Stimulated activated CD4-positive, alpha-beta T cell treated with anti-CD3 and anti-CD28 coated beads, Interleukin-15, amount 100 ng/mL, for 48 hours (primary cell): ENCODE measurements around the gene ANKRD1.
"Not testable (repeated sequence)": the region's sequence is repeated elsewhere in the genome, so short reads cannot be mapped to it uniquely, and the experiment has no call there.

Experiments
- DNase-seq, 2 donors: peaks; one replicate each; pipeline ENCODE4 v3.0.0-alpha.2; 2020; ENCODE audit warnings: low read depth in 2 of 2

Gene ANKRD1

DNA sequence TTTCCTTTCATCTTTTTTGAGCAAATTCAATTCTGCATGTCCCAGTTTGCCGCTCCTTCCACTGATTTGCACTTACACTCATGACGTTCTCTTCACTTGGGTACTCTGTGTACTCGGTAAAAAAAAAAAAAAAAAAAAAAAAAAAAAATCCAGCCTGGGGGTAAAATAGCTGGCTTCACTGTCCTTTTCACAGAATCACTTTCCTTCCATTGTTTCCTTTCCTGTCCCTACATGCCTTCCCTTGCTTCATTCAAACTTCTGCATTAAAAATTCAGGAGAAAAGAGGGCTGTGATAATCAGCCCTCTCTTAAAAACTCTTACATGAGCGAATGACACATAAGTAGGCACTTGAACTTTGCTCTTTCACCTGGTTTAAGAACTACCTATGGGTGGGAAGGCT, 8.7 kb downstream of the ANKRD1 start:
- DNase-seq = no peak

DNA sequence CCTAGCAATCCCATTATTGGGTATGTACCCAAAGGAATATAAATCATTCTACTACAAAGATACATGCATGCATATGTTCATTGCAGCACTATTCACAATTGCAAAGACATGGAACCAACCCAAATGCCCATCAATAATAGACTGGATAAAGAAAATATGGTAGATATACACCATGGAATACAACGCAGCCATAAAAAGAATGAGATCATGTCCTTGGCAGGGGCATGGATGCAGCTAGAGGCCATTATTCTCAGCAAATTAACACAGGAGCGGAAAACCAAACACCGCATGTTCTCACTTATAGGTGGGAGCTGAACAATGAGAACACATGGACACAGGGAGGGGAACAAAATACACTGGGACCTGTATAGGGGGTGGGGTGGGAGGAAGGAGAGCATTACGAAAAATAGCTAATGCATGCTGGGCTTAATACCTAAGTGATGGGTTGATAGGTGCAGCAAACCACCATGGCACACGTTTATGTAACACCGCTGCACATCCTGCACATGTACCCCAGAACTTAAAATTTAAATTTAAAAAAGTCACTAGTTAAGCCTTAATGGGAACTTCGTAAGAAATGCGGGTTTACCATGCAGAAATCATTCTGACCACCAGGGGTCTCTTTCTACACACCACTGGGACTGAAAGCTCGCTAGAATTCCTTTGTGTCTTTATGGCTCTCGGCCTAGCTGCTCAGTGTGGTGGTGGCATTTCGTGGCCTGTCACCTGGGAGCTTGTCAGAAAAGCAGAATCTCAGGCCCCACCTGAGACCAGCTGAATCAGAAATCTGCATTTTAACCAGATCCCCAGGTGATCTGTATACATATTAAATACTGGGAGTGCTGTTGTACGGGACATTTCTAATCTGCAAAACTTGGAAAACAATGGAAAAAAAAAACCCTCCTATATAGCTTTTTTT, 9.5 kb downstream of the ANKRD1 start:
- DNase-seq = peak; percentile 15 to 36

DNA sequence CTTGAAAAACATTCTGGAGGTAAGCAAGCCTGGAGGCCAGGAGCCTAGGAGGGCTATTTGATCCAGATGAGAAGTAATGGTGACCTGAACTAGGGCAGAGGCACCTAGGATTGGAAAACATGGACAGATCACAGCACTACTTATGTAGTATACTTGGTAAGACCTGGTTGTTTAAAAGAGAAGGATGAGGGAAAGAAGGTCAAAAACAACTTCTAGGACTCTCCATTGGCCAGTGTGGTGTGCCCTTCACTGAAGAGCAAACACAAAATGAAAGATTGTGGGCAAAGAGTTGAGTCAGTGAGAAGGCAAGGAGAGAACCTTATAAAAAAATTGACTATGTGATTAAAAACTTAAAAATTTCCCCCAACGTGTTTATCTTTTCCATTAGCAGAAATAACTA, 14.3 kb downstream of the ANKRD1 start:
- DNase-seq = no peak

DNA sequence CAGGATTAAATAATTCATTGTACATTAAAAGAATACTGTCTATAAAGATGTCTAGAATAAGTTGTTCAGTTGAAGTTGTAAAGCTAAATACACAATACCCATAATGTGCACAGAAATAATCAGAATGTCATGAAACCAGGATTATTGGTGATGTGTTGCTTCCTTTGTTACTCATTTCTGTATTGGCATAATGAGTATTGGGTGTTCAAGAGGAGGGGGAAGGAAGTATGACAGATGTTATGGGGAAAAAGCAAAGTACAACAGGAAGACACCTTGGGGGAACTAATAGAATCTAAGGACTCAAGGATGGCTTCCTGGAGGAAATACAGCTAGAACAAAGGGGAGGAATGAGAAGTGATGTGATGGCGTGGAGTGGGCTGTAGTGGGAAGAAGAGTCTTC, 15.0 kb downstream of the ANKRD1 start:
- DNase-seq = no peak

DNA sequence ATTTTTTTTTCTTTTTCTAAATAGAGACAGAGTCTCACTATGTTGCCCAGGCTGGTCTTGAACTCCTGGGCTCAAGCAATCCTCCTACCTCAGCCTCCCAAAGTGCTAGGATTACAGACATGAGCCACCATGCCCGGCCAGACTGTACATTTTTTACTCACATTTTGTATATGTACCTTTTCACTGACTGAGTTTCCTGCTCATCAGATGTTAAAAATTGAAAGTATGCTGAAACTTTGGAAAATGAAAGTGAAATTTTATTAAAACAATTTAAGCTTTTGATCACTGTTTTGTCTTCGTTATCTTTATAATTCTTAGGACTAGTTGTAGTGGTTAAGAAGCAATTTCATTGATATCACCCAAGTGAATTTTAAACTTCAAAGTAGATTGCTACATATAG, 24.0 kb downstream of the ANKRD1 start:
- not testable (repeated sequence) for DNase-seq

DNA sequence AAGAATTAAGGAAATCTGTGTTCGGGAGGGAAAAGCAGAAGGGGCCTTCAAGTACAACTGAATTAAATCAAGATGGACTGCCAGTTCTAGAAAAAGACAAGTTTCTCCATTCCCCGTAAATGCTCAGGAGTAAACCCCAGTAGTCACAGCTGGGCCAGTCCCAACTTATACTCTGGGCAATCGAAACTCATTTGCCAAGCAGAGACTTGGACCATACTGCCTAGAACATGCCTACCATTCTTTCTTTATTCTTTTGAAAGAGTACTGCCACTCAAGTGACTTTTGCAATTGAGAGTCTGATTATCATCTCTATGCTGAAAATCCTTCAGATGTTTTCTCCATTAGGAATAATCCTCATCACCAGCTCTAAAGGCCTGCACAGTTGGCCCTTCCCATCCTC, 27.7 kb downstream of the ANKRD1 start:
- DNase-seq = no peak

DNA sequence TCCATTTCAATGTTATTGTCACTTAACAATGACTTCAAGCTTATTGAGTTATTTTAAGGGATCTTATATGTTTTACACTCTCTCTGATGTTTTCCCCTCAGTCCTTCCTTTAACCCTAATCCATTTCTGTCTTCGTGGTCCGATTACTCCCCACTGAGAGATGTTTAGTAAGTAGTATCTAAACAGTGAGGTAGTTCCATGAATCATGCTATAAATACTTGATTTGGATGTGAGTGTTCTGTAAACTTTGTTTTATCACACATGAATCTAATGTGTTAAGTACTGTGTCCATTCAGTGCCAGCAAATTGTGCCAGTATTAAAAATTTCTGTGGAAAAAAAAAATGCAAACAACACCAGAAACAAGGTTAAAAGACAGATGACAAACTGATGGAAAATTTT, 30.5 kb downstream of the ANKRD1 start:
- DNase-seq = no peak

DNA sequence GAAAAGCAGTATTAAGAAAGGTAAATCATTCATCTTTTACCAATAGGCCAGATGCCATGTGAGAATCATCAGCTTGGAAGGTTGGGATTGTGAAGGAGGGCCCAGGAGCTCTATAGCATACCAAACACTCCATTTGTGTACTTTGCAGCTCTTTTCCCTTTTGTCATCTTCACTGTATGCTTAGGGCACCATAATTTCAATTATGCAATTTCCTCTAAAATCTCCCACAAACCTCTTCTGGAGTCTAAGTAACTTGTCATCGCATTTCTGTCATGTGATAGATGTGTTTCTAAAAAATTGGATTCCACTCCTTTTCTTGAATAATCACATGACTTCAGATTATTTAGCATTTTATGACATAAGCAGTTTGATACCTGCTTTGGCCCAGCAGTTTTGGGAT, 31.3 kb downstream of the ANKRD1 start:
- no peak for DNase-seq

DNA sequence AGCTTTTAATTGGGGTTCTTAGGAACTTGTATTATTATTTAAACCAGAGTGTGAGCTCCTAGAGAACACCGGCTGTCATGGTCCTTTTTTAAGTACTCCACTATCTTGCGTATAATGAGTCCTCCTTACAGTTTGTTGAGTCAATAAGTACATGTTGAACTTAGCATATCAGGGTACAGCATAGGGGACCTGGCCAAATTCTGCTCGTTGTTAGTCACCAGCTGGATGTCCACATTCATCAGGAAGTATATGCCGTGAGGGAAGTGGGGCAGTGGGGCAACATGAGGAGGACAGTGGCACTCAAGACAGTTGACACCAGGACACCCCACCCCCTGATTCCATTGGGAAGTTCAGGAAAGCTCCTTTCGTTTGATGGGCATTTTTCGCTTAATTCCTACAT, 32.5 kb downstream of the ANKRD1 start:
- no peak for DNase-seq

DNA sequence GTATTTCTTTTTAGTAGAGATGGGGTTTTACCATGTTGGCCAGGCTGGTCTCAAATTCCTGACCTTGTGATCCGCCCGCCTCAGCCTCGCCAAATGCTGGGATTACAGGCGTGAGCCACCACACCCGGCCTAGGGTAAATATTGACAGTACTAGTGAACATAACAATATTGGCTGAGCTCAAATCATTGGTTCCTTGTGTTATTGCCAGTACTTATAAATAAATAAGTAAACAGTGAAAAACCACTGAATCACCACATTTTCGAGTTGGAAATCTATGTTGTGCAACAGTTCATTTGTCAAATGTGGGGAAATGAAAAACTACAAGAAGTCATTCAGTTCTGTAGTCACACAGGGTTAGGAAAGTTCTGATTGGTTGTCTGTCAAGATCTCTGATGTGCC, 33.3 kb downstream of the ANKRD1 start:
- no peak for DNase-seq

DNA sequence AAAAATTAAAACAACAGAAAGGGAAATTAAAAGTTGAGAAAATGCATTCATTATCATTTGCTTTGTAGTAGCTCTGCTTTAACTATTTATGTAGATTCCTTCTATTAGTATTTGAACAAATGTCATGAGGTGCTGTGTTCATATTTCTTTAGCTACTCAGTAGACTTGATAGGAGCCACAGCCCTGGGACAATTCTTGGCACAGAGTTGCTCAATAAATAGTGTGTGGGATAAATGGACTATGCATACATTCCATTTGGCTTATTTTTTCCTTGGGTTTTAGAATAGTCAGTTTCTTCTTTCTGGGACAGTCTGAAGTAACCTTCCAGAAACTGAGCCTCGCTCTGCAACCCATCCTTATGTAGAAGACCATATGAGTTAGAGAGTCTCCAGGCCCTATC, 35.7 kb downstream of the ANKRD1 start:
- DNase-seq = no peak

DNA sequence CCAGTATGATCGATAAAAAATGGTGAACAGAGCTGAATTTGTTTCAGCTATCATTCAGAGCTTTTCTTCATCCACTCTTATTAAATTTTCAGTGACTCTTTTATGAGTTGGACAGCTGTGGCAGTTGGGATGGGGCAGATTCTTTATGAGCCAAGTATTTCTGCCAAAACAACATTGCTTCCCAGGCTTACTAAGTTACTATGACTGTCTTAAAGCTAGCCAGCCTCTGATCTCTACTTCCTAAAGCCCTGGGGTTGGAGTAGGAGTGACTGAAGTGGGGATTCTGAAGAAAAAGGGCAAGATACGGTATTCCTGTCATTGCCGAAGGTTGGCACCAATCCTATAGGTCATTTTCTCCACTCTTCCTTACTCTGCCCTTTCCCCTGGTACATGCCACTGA, 36.5 kb downstream of the ANKRD1 start:
- DNase-seq = no peak

DNA sequence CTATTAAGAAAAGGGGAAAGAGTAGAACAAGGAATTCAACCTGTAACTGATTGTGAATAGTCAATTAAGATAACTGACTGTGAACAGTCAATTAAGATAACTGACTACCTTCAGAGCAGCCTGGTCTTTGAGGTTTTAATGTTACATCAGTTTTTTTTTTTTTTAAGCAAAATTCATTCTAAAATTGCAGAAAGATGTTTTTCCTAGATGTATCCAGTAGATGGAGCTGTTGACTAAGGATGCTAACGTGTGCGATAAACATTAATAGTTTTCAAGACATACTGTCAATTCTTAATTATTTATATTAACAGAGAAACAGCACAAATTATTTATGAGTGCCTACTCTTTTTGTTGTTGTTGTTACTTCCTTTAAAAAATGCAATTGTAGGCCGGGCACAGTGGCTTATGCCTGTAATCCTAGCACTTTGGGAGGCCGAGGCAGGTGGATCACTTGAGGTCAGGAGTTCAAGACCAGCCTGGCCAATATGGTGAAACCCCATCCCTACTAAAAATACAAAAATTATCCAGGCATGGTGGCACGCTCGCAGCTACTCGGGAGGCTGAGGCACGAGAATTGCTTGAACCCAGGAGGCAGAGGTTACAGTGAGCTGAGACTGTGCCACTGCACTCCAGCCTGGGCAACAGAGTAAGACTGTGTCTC, 40.7 kb downstream of the ANKRD1 start:
- not testable (repeated sequence) for DNase-seq

DNA sequence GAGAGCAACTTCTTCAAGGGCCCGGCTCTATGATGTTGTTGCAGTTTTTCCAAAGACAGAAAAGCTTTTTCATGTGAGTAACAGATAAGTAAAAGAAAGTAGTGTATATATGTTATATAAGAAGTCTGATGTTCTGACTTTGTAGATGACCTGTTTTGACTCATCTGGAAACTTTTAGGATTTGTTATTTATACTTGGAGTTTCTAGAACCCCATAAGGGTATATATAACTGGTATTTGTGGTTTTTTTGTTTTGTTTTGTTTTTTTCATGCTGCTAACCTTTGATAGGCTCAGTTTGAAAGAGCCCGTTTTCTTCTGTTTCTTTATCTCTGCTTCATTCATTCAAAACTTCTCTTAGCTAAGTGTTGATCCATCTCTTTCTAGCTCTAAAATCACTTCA, 41.8 kb downstream of the ANKRD1 start:
- DNase-seq = no peak

DNA sequence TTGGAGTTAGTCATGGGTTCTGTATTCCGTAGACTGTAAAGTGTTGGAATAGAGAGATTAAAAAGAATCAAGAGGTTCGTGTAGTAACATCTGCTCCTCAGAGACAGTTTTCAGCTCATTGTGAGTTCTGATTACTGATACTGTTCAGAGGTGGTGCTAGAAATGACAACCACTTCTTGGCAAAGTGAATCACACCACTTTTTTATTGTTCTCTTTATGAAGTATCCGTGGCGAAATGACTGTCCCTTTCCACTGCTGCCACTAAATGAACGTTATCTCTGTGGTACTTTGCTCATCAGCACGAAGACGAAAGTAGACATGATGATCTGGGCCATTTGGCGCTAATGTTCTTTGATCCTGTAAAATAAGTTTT, 48.3 kb downstream of the ANKRD1 start:
- peak in 1 of 2 donors; percentile 27 for DNase-seq

DNA sequence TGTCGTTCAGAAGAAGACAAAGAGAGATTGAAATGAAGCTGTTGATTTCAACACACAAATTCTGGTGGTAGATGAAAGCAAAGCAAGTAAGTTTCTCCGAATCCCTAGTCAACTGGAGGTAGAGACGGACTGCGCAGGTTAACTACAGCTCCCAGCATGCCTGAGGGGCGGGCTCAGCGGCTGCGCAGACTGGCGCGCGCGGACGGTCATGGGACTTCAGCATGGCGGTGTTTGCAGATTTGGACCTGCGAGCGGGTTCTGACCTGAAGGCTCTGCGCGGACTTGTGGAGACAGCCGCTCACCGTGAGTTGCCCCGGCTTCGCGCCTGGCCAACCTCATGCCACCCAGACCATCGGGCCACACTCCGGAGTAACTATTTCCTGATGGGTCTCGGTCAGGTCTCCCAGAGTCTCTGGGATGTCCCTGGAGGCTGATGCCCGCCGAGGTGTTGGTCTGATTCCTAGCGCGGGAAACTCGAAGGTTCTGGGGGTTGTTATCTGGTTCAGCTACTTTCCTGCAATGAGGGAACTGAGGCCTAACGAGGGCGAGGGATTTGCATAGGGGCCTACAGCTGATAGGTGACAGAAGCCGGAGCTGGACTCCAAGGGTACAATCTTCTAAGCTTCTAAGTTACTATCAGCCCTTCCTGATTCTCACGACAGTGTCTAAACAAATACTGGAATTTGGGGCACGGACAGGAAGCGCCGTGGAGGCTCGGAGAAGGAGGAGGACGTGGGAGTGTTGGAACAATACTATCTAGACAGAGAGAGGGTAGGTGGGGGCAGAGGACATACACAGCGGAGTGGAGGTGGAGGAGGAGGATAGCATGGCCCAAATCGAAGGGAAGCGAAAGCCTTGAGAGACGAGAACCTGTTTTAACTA, 48.9 kb downstream of the ANKRD1 start, which contains the start of gene RPP30:
Gene RPP30 (plus strand): TSS at position 209 of the 882 bp plus-strand sequence. CDS start 13 bp downstream, at position 222.
- DNase-seq = peak; percentile 73 to 77

DNA sequence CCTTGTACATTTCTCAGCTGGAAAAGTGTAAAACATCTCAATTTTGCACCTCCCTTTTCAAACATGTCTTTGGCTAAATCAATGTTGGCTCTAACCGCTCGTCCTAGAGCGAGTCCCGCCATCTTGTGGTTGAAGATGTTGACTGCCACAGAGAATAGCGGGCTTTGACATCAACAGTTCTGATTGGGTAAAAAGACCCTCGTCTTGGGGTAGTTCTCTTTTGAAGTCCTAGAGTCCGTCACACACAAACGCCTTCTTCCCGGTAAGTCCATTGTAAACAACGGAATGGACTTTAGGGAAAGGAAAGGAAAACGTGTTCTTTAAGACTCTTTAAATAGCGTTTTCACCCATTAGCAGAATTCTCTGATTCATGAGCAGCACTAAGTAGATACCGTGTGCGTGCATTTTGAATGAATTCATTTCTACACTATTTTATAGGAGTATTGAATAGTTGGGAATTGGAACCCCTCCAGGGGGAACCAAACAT, 49.6 kb downstream of the ANKRD1 start:
- DNase-seq = peak; percentile 24 to 33

DNA sequence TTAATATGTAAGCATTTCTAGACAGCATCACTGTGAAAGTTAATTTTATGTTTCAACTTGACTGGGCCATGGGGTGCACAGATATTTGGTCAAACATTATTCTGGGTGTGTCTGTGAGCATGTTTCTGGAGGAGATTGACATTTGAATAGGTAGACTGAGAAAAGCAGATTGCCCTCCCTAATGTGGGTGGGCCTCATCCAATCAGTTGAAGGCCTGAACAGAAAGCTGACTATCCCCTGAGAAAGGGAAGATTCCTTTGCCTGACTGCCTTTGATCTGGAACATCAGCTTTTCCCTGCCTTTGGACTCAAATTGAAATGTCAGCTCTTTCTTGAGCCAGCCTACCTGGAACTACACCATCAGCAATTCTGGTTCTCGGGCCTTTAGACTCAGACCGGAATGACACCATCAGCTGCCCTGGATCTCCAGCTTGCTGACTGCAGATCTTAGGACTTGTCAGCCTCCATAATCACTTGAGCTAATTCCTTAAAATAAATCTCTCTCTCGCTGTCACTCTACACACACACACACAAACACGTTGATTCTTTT, 54.8 kb downstream of the ANKRD1 start:
- DNase-seq = no peak

DNA sequence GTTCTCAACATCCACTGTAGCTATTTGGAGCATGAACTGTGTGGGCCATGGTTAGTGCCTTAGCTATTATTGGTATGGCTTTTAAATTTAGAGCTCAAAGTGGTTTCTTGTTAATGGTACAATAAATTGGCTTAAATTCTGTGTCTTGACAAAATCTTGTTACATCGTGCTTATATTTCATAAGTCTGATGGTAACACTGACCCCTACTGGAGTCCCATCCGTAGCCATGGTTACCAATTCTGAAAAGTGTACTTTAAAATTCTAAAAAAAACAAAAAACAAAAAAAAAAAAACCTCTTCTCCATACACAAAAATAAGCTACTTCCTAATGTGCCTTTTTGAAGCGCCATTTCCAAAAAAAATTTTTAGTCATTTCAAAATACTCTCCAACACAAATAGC, 55.5 kb downstream of the ANKRD1 start:
- no peak for DNase-seq

DNA sequence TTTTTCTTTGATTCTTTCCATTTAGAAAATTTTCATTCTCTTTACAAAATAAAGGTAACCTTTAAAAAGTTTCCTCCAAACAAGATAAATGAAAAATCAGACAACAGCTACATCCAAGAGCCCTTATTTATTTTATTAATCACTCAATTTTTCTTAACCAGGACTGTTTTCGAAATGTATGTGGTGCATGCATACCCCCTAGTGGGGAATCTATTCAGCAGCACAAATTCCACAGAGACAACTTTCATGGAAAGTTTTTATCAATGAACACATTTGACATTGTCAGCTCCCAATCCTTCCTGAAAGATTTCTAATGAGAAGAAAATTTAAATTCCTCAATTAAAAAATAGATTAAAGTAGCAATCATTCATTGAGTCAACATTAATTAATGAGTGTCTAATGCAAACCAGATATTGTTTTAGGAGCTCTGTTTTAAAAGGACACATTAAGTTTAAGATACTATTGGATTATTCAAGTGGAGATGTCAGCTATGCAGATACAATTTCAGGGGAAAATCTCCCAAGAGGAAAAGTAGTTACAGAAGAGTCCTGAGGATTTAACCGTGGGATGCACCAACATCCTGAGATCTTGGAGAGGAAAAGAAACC, 57.9 kb downstream of the ANKRD1 start:
- no peak for DNase-seq
